Liver (tissue), 3 donors: ENCODE measurements around the gene SMIM45.

Experiments
- CTCF ChIP-seq: fragments of 150-350 bp; IDR thresholded peaks from 2 replicates; pipeline ENCODE4 v1.5.1; 2017; ENCODE audit warnings: improper control_type of control experiment, low read depth, low read length; ENCODE audit not compliant: missing input control
- EGR1 ChIP-seq, 2 donors: IDR thresholded peaks; 2 replicates each; pipeline ENCODE4 v1.6.1; 2016 to 2018; ENCODE audit warnings: antibody characterized with exemption in 2 of 2, low read depth in 2 of 2
- JUND ChIP-seq, 2 donors: IDR thresholded peaks; 2 replicates each; pipeline ENCODE4 v1.6.1; 2016; ENCODE audit warnings: antibody characterized with exemption in 2 of 2
- MAX ChIP-seq: IDR thresholded peaks from 2 replicates; pipeline ENCODE4 v1.6.1; 2016; ENCODE audit warnings: antibody characterized with exemption
- RAD21 ChIP-seq, 2 donors: IDR thresholded peaks; 2 replicates each; pipeline ENCODE4 v1.6.1; 2016; ENCODE audit warnings: antibody characterized with exemption in 2 of 2, mild to moderate bottlenecking in 2 of 2
- SP1 ChIP-seq: IDR thresholded peaks from 2 replicates; pipeline ENCODE4 v1.6.1; 2018; ENCODE audit warnings: antibody characterized with exemption, mild to moderate bottlenecking
- donor health status: healthy.
- donor health status: healthy.

- TF ChIP-seq CTCF (no peak), JUND (IDR thresholded peaks at IDR 0.05) (no peak), SP1 (no peak), MAX (no peak), RAD21 (IDR thresholded peaks at IDR 0.05) (no peak), EGR1 (IDR thresholded peaks at IDR 0.05; ENCODE audit: low read depth in 2 of 2) (no peak)
Observed at GRCh38 chr22:41966225-41966606, 14.3 kb downstream of the SMIM45 start.
